ENCODE measurements around the gene SLC16A14. TPM values are rescaled to one million over a fixed set of nuclear protein-coding genes. Genes with fewer than 3 reads are reported as not detected.

The SLC16A14 gene
- total RNA-seq, 2 donors from 2014 or later: 0.78 to 0.99 TPM

DNA sequence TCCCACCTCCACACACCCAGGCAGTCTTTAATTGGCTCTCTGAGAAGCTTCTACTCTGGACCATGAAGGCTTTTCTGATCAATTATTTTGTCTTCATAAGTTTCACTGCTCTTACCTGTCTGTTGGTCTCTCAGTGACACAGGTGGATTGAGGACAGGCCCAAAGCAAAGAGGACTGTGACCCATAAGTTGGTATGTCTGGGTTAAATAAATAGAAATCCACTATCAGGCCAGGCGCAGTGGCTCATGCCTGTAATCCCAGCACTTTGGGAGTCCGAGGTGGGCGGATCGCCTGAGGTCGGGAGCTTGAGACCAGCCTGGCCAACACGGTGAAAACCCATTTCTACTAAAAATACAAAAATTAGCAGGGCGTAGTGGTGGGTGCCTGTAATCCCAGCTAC, 2.7 kb upstream of the SLC16A14 start:
- no peaks in the 10 kb centered on the region for H3K9me3 ChIP-seq
- 78 to 89% methylated on average over 7 of the region's 7 CpGs for WGBS, 2 donors
- DNase-seq (no peak), ATAC-seq (no peak)
- H3K4me3 ChIP-seq: no peak overlapping the region
- H3K36me3 ChIP-seq (replicated peaks in 1 of 2; ENCODE audit: insufficient read depth in 1 of 2, low read depth in 2 of 2): no peaks in the 10 kb centered on the region
- intact Hi-C loops (cut with DNase I): no loop called here
- TF ChIP-seq POLR2A (IDR thresholded peaks at IDR 0.05): no peak
- TF ChIP-seq, protein P1, sequence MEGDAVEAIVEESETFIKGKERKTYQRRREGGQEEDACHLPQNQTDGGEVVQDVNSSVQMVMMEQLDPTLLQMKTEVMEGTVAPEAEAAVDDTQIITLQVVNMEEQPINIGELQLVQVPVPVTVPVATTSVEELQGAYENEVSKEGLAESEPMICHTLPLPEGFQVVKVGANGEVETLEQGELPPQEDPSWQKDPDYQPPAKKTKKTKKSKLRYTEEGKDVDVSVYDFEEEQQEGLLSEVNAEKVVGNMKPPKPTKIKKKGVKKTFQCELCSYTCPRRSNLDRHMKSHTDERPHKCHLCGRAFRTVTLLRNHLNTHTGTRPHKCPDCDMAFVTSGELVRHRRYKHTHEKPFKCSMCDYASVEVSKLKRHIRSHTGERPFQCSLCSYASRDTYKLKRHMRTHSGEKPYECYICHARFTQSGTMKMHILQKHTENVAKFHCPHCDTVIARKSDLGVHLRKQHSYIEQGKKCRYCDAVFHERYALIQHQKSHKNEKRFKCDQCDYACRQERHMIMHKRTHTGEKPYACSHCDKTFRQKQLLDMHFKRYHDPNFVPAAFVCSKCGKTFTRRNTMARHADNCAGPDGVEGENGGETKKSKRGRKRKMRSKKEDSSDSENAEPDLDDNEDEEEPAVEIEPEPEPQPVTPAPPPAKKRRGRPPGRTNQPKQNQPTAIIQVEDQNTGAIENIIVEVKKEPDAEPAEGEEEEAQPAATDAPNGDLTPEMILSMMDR (IDR thresholded peaks at IDR 0.05): no peak
- H3K4me1 ChIP-seq: peaks cover 24% of the 10 kb centered on the region
- H3K27me3 ChIP-seq: no peaks in the 10 kb centered on the region
- H3K27ac ChIP-seq: no peak overlapping the region

DNA sequence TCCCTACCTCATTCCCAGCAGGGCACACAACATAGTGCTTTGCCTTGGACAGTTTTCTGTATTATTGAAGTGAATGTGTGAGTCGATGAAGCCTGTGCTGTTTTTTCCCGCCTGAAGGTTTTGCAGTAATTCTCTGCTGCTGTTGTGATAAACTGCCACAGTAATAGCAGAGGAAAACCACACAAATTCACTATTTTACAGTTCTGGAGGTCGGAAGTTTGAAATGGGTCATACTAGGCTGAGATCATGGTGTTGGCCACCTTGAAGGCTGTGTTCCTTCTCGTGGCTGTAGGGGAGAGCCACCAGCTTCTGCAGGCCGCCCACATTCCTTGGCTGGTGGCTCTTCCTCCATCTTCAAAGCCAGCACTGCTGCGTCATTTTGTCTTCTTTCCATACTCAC, 678 bp upstream of the SLC16A14 start:
- H3K36me3 ChIP-seq (replicated peaks in 1 of 2; ENCODE audit: insufficient read depth in 1 of 2, low read depth in 2 of 2): no peaks in the 10 kb centered on the region
- no peak overlapping the region for H3K27ac ChIP-seq
- intact Hi-C loops (cut with DNase I): no loop called here
- no peaks in the 10 kb centered on the region for H3K9me3 ChIP-seq
- 89% methylated on average over 6 of the region's 6 CpGs for WGBS, 2 donors
- no peak for ATAC-seq
- H3K27me3 ChIP-seq: no peaks in the 10 kb centered on the region
- no peak for TF ChIP-seq POLR2A (IDR thresholded peaks at IDR 0.05)
- TF ChIP-seq, protein P1 (IDR thresholded peaks at IDR 0.05): no peak
- peaks cover 24% of the 10 kb centered on the region for H3K4me1 ChIP-seq
- DNase-seq: no peak
- no peak overlapping the region for H3K4me3 ChIP-seq

DNA sequence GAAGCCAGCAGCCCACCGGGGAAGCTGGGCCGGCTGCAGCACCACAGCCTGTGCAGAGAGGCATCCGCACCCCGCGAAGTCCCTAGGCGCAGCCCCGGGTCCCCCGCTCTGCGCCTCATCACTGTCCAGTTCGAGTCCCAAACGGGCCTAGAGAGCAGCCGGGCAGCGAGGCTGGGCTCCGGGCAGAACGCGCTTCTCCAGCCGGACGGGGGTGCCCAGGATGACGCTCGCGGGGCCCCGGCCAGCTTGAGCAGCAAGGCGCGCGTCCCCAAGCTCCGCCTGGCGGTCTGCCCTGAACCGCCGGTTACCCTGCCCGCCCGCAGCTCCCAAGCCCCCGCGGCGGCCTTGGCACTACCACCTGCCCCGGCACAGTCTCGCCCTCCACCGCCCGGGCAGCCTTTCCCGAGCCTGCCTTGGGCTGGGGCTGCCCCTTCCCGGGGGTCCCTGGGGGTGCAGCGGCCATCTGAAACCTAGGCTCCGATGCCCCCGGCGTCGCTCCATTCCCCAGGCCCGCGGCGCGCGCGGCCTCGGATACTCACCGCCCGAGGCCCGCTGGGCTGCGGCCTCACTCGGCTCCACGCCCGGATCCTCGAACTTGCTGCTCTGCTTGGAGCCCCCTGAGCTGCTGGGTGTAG, 591 bp downstream of the SLC16A14 start:
- intact Hi-C loops (cut with DNase I): no loop called here
- Histone ChIP-seq H3K27me3 (no peaks in the 10 kb centered on the region), H3K4me1 (peaks cover 24% of the 10 kb centered on the region), H3K9me3 (no peaks in the 10 kb centered on the region), H3K36me3 (replicated peaks in 1 of 2; ENCODE audit: insufficient read depth in 1 of 2, low read depth in 2 of 2) (no peaks in the 10 kb centered on the region), H3K27ac (peak overlapping the region in 2 of 4 donors; percentile 15 to 39), H3K4me3 (peak overlapping the region; percentile 19 to 42)
- TF ChIP-seq, protein P1 (IDR thresholded peaks at IDR 0.05): peak in 2 of 7 experiments; percentile 2 to 4
- no peak for TF ChIP-seq POLR2A (IDR thresholded peaks at IDR 0.05)
- DNase-seq (peak; percentile 26 to 55 (median 44)), ATAC-seq (peak; percentile 53)
- 0% methylated on average over 2 to 55 of the region's 60 CpGs for WGBS, 2 donors

DNA sequence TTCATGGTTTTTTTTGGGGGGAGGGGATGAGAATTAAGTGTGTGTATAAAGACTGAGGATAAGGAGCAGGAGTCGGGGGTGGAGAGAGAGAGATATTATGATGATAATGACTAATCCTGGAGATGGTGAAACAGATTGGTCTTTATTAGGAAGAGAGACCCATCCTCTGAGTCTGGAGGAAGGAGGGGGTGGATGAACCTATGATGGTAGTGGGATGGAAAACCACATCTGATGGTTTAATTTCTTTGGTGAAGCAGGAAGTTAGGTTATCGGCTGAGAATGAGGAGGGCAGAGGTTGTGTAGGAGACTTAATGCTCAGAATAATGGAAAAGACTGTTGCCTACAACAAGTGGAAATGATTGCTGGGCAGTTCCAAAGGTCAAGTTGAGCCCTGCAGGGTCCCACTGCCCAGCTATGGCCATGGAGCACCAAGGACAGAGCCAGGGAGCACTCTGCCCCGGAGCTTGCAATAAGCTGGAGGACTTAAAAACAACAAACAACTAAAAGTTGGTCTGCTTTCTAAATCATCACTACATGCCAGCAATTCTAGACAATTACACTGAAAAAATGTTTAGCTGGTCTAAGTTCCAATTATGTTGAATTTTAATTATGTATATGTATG, 7.9 kb downstream of the SLC16A14 start:
- intact Hi-C loops (cut with DNase I): no loop called here
- WGBS, 2 donors: 86 to 91% methylated on average over 3 of the region's 3 CpGs
- H3K27ac ChIP-seq: no peak overlapping the region
- ATAC-seq: no peak
- no peak for TF ChIP-seq POLR2A (IDR thresholded peaks at IDR 0.05)
- TF ChIP-seq, protein P1 (IDR thresholded peaks at IDR 0.05): no peak
- no peaks in the 10 kb centered on the region for H3K36me3 ChIP-seq (replicated peaks in 1 of 2; ENCODE audit: insufficient read depth in 1 of 2, low read depth in 2 of 2)
- no peak for DNase-seq
- H3K4me3 ChIP-seq: no peak overlapping the region
- no peaks in the 10 kb centered on the region for H3K27me3 ChIP-seq
- no peaks in the 10 kb centered on the region for H3K4me1 ChIP-seq
- H3K9me3 ChIP-seq: no peaks in the 10 kb centered on the region
